ENCODE measurements around the gene GLYAT.

DNA sequence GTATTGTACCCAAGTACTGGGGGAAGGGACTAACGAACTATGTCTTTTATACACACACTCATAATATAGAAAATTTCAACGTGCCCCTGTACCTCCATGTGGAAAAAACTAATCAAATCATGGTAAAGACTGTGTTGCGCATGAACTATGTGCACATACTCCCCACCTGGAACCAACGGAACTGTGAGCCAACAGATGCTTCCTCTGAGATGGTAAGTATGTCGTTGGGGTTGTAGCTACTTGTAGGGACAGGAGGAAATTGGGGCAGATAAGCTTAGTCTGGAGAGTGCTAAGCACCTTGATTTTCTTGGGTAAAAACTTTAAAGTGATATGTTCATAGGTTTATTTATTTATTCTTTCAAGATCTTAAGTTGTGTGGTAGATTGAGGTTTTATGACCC, 40.1 kb downstream of the GLYAT start:
- TF ChIP-seq, protein P1, sequence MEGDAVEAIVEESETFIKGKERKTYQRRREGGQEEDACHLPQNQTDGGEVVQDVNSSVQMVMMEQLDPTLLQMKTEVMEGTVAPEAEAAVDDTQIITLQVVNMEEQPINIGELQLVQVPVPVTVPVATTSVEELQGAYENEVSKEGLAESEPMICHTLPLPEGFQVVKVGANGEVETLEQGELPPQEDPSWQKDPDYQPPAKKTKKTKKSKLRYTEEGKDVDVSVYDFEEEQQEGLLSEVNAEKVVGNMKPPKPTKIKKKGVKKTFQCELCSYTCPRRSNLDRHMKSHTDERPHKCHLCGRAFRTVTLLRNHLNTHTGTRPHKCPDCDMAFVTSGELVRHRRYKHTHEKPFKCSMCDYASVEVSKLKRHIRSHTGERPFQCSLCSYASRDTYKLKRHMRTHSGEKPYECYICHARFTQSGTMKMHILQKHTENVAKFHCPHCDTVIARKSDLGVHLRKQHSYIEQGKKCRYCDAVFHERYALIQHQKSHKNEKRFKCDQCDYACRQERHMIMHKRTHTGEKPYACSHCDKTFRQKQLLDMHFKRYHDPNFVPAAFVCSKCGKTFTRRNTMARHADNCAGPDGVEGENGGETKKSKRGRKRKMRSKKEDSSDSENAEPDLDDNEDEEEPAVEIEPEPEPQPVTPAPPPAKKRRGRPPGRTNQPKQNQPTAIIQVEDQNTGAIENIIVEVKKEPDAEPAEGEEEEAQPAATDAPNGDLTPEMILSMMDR (IDR thresholded peaks at IDR 0.05): no peak
- TF ChIP-seq EP300 (IDR thresholded peaks at IDR 0.05): no peak
- no peak for TF ChIP-seq POLR2AphosphoS5 (IDR thresholded peaks at IDR 0.05)
- TF ChIP-seq POLR2A (IDR thresholded peaks at IDR 0.05): no peak

All from gastroesophageal sphincter (tissue), 3 donors.